Measurements from ENCODE around the gene C2orf42. TPM values are rescaled to one million over a fixed set of nuclear protein-coding genes. Genes with fewer than 3 reads are reported as not detected.
A peak's percentile ranks its signal among the peaks of the same experiment; 100 is the strongest.
"Not testable (repeated sequence)": the region's sequence is repeated elsewhere in the genome, so short reads cannot be mapped to it uniquely, and the experiment has no call there.

Gene C2orf42
- total and polyA plus RNA-seq, 2 experiments from 2014 or later: 10.0 to 11.9 TPM

GRCh38 chr2:70141212-70141901, 49.5 kb downstream of the C2orf42 start:
- H3K36me3 ChIP-seq: no peaks in the 10 kb centered on the region
- DNase-seq (ENCODE audit: low read depth in 1 of 2, low spot score in 1 of 2): peak in 1 of 2 donors; percentile 21
- peak; percentile 20 for TF ChIP-seq CTCF (IDR thresholded peaks at IDR 0.05; ENCODE audit: low read depth, low read length)
- peak overlapping the region; percentile 40 for H3K4me3 ChIP-seq
- H3K27me3 ChIP-seq: no peaks in the 10 kb centered on the region
- H3K4me1 ChIP-seq (ENCODE audit: low read depth): peaks cover 22% of the 10 kb centered on the region
- H3K9me3 ChIP-seq (ENCODE audit: low read depth): no peaks in the 10 kb centered on the region
- peak overlapping the region; percentile 98 for H3K27ac ChIP-seq

GRCh38 chr2:70140791-70141211, 50.0 kb downstream of the C2orf42 start:
- Histone ChIP-seq H3K9me3 (ENCODE audit: low read depth) (no peaks in the 10 kb centered on the region), H3K36me3 (no peaks in the 10 kb centered on the region), H3K4me3 (no peak overlapping the region), H3K4me1 (ENCODE audit: low read depth) (peaks cover 22% of the 10 kb centered on the region), H3K27ac (peak overlapping the region; percentile 98), H3K27me3 (no peaks in the 10 kb centered on the region)
- TF ChIP-seq CTCF (IDR thresholded peaks at IDR 0.05; ENCODE audit: low read depth, low read length): no peak
- no peak for DNase-seq (ENCODE audit: low read depth in 1 of 2, low spot score in 1 of 2)

GRCh38 chr2:70134323-70134983, 56.4 kb downstream of the C2orf42 start:
- not testable (repeated sequence) for H3K27ac ChIP-seq; H3K9me3 ChIP-seq (ENCODE audit: low read depth); H3K4me3 ChIP-seq

GRCh38 chr2:70133491-70134322, 57.1 kb downstream of the C2orf42 start:
- no peaks in the 10 kb centered on the region for H3K36me3 ChIP-seq
- H3K4me1 ChIP-seq (ENCODE audit: low read depth): peaks cover 12% of the 10 kb centered on the region
- no peak overlapping the region for H3K27ac ChIP-seq
- H3K9me3 ChIP-seq (ENCODE audit: low read depth): no peaks in the 10 kb centered on the region
- peak in 1 of 2 donors; percentile 65 for DNase-seq (ENCODE audit: low read depth in 1 of 2, low spot score in 1 of 2)
- H3K27me3 ChIP-seq: no peaks in the 10 kb centered on the region
- no peak for TF ChIP-seq CTCF (IDR thresholded peaks at IDR 0.05; ENCODE audit: low read depth, low read length)
- no peak overlapping the region for H3K4me3 ChIP-seq

More at GRCh38 chr2:70134323-70134983, 56.4 kb downstream of the C2orf42 start:
- H3K27me3 ChIP-seq; DNase-seq (ENCODE audit: low read depth in 1 of 2, low spot score in 1 of 2); H3K36me3 ChIP-seq: not testable (repeated sequence)
- H3K4me1 ChIP-seq (ENCODE audit: low read depth): peaks cover 12% of the 10 kb centered on the region

GRCh38 chr2:70133127-70133452, 57.7 kb downstream of the C2orf42 start:
- TF ChIP-seq CTCF (IDR thresholded peaks at IDR 0.05; ENCODE audit: low read depth, low read length): no peak
- H3K4me3 ChIP-seq: no peak overlapping the region
- DNase-seq (ENCODE audit: low read depth in 1 of 2, low spot score in 1 of 2): no peak
- H3K9me3 ChIP-seq (ENCODE audit: low read depth): no peaks in the 10 kb centered on the region
- H3K27me3 ChIP-seq: no peaks in the 10 kb centered on the region
- H3K27ac ChIP-seq: peak overlapping the region; percentile 86
- H3K4me1 ChIP-seq (ENCODE audit: low read depth): peaks cover 15% of the 10 kb centered on the region
- H3K36me3 ChIP-seq: no peaks in the 10 kb centered on the region

Data from cardiac muscle cell (in vitro differentiated cells and primary cell).